NT2/D1 (cell line): ENCODE data around the gene PTPRT.

ENCODE experiments used
- SUZ12 ChIP-seq: IDR thresholded peaks from 2 replicates; pipeline ENCODE4 v1.6.1; 2011; ENCODE audit not compliant: insufficient read length, insufficient read depth; ENCODE audit errors: extremely low read depth
- YY1 ChIP-seq: IDR thresholded peaks from 2 replicates; pipeline ENCODE4 v1.6.1; 2011; ENCODE audit not compliant: insufficient read length, insufficient read depth
- ZNF274 ChIP-seq: IDR thresholded peaks from 2 replicates; pipeline ENCODE4 v1.6.1; 2011; ENCODE audit warnings: mild to moderate bottlenecking, low read depth, low read length

DNA sequence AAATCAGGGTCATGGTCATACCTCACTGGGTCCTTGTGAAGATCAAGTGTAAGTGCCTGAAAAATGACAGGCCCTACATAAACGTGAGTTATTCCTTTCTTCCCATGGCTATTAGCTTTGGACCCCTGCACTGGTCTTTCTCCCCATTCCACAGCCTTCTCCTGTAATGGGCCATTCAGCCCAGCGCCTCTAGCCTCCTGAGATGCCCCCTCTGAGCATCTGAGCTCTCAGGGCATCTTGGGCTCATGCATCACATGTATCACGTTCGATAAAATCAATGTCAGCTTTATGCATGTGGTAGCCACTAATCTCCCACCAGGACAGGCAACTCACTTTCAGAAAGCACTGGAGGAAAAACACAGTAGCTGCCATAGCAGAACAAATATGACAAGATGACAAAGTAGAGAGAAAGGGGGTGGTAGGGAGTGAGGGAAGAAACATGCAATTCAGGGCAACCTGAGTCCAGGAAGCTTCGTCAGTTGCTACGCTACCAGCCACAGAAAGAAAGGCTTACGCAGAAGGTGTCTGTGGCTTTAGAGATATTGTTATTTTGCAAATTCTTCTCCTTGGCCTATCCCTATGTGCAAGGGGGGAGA lies 498.8 kb downstream of the PTPRT start:
- TF ChIP-seq SUZ12 (no peak), YY1 (no peak), ZNF274 (no peak)
